ENCODE measurements around the gene AMPD3. TPM values are rescaled to one million over a fixed set of nuclear protein-coding genes. Genes with fewer than 3 reads are reported as not detected.
A peak's percentile ranks its signal among the peaks of the same experiment; 100 is the strongest.

The AMPD3 gene
- total RNA-seq, 1 experiment from 2014 or later = 1.3 TPM

GRCh38 chr11:10528121-10528520, 73.1 kb downstream of the AMPD3 start:
- DNase-seq (ENCODE audit: extremely low read depth, low read depth) = no peak

GRCh38 chr11:10529279-10529678, 74.2 kb downstream of the AMPD3 start:
- no peak for DNase-seq (ENCODE audit: extremely low read depth, low read depth)

GRCh38 chr11:10532526-10532925, 77.5 kb downstream of the AMPD3 start:
- no peak for DNase-seq (ENCODE audit: extremely low read depth, low read depth)

- no peak for DNase-seq (ENCODE audit: extremely low read depth, low read depth)
Measured at GRCh38 chr11:10533323-10533722, 78.3 kb downstream of the AMPD3 start.

DNA sequence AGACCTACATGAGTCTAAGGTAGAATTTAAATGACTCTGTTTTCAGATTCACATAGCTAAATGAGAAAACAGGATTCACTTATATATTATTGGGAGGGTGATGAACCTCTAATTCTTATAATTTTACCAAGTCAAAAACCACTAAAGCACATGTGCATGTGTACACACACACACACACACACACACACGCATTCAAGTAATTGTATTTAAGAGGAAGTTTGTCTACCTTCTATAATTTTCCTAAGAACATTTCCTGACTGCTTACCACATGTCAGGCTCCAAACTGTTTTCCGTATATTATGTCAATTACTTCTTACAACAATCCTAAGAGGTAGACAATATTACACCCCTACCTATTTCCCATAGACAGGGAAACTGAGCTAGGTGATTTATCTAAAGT, 79.3 kb downstream of the AMPD3 start:
- DNase-seq (ENCODE audit: extremely low read depth, low read depth) = no peak

GRCh38 chr11:10537600-10537999, 82.5 kb downstream of the AMPD3 start:
- no peak for DNase-seq (ENCODE audit: extremely low read depth, low read depth)

DNA sequence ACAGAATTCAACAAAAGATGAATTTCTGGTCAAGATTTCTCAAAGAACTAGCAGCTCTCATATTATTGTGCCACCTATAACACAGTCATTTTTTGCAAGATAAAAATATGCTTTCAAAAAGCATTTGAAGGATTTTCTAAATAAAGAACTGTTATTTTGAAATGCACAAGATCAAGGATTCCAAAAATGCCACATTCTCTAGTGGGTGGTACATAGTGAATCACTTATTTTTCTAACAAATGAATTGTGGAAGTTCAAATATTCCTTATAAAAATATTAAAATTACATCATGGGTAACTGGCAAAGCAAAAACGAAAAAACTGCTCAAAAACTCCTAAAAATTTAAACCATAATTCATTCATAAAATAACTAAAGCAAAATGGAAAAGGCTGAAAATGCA, 83.9 kb downstream of the AMPD3 start:
- DNase-seq (ENCODE audit: extremely low read depth, low read depth) = no peak

- peak; percentile 9 for DNase-seq (ENCODE audit: extremely low read depth, low read depth)
Measured at GRCh38 chr11:10539339-10539738, 84.3 kb downstream of the AMPD3 start.

- no peak for DNase-seq (ENCODE audit: extremely low read depth, low read depth)
Measured at GRCh38 chr11:10540546-10540914, 85.5 kb downstream of the AMPD3 start.

- peak; percentile 85 for DNase-seq (ENCODE audit: extremely low read depth, low read depth)
Measured at GRCh38 chr11:10540915-10541560, 86.0 kb downstream of the AMPD3 start, which contains the start of gene RNF141. Gene RNF141 (minus strand): TSS chr11:10541187. CDS start chr11:10534158, 7,029 bp downstream.

GRCh38 chr11:10541561-10541930, 86.5 kb downstream of the AMPD3 start:
- DNase-seq (ENCODE audit: extremely low read depth, low read depth) = no peak

GRCh38 chr11:10542776-10543175, 87.7 kb downstream of the AMPD3 start:
- DNase-seq (ENCODE audit: extremely low read depth, low read depth) = no peak

GRCh38 chr11:10543782-10544181, 88.7 kb downstream of the AMPD3 start:
- no peak for DNase-seq (ENCODE audit: extremely low read depth, low read depth)

- no peak for DNase-seq (ENCODE audit: extremely low read depth, low read depth)
Measured at GRCh38 chr11:10544491-10545465, 89.7 kb downstream of the AMPD3 start.

DNA sequence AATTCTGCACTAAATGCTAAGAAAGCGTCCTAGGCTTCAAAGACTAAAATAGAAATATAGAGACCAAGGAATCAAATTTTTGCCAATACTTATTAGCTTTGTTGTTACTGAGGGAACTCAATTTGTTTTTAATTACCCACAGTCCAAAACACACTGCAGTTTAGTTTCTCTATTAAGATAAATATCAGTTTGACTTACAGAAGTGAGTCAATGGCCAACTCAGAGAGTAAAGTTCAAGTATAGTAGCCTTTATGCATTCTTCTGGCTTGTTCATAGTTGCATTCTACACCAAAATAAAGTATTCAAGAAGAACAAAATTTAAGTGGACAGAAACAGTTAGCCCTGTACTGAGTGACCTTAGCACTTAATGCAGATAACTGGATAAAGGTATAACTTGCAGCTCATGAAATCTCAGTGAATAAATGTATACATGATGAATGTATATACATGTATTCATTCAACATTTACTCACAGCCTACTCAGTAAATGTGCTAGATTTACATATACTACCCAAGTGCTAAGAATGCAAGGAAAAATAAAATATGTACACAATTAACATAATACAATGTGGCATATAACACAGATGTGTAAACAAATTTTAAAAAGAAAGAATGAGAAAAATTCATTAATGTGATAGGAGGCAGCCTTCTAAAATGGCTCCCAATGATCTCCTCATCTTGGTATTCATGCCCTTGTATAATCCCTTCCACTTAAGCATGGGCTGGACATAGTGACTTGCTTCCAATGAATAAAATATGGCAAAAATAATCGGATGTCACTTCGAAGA, 95.6 kb downstream of the AMPD3 start:
- no peak for DNase-seq (ENCODE audit: extremely low read depth, low read depth)

GRCh38 chr11:10551290-10551592, 96.2 kb downstream of the AMPD3 start:
- no peak for DNase-seq (ENCODE audit: extremely low read depth, low read depth)

DNA sequence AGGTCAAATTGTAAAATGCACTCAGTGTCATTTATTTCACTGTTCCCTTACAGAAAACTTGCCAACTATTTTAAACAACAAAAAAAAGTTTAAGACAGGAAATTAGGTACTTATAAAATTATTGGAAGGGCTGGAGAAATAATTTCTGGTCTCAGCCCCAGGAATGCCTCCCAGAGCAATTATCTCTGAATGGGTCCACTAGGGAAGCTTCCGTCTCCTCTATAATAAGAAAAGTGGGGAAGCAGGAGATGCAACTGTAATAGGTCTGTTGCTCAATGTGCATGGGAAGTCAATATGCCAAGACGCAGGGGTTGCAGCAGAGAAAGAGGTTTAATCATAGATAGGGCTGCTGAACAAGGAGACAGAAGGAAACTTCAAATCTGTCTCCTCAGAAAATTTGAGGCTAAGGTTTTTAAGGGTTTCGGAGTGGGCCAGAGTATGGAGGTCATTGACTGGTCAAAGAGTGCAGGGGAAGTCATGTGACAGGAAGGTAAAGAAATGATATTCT, 96.8 kb downstream of the AMPD3 start:
- no peak for DNase-seq (ENCODE audit: extremely low read depth, low read depth)

DNA sequence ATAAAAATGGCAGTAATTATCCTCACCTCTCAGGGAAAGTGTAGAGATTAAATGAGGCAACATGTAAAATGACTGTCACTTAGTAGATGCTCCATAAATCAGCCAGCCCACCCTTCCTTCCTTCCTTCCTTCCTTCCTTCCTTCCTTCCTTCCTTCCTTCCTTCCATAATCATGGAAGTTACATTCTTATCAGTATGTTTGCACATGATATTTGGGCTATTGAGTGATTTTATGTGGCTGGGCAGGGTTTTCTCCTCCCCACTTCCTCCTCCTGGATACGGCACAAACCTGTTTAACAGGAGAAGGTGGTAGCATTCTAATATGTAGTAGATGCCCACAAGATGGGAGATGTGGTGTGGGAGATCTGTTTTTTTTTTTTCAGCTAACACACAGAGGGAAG, 101.5 kb downstream of the AMPD3 start:
- no peak for DNase-seq (ENCODE audit: extremely low read depth, low read depth)
